Trophoblast cell (in vitro differentiated cells and primary cell): ENCODE data around the gene RFPL4AL1. TPM values are rescaled to one million over a fixed set of nuclear protein-coding genes. Genes with fewer than 3 reads are reported as not detected.
"Not testable (repeated sequence)": the region's sequence is repeated elsewhere in the genome, so short reads cannot be mapped to it uniquely, and the experiment has no call there.

Experiments
- DNase-seq, 2 donors: peaks; one replicate each; pipeline ENCODE4 v3.0.0-alpha.2; 2016
- H2AFZ ChIP-seq: 2 replicates; pipeline ENCODE4 v1.6.1; 2013; ENCODE audit warnings: low read length, moderate library complexity, mild to moderate bottlenecking; ENCODE audit not compliant: insufficient read depth, poor library complexity
- H2AK5ac ChIP-seq: 2 replicates; pipeline ENCODE4 v1.6.1; 2013; ENCODE audit warnings: mild to moderate bottlenecking, low read length
- H2BK120ac ChIP-seq: 2 replicates; pipeline ENCODE4 v1.6.1; 2013; ENCODE audit warnings: low read length, mild to moderate bottlenecking, moderate library complexity; ENCODE audit not compliant: insufficient read depth, poor library complexity
- H2BK12ac ChIP-seq: 2 replicates; pipeline ENCODE4 v1.6.1; 2013; ENCODE audit warnings: mild to moderate bottlenecking, low read length, moderate library complexity
- H2BK5ac ChIP-seq: 2 replicates; pipeline ENCODE4 v1.6.1; 2013; ENCODE audit warnings: low read length, low read depth, moderate library complexity, mild to moderate bottlenecking; ENCODE audit not compliant: poor library complexity
- H3K14ac ChIP-seq: 2 replicates; pipeline ENCODE4 v1.6.1; 2013; ENCODE audit warnings: mild to moderate bottlenecking, low read length
- H3K18ac ChIP-seq: 2 replicates; pipeline ENCODE4 v1.6.1; 2013; ENCODE audit warnings: mild to moderate bottlenecking, low read length
- H3K23ac ChIP-seq: 2 replicates; pipeline ENCODE4 v1.6.1; 2013; ENCODE audit warnings: low read length
- H3K27ac ChIP-seq: 2 replicates; pipeline ENCODE4 v1.5.1; 2013; ENCODE audit warnings: low read depth, mild to moderate bottlenecking, inconsistent platforms, low read length, moderate library complexity
- H3K27me3 ChIP-seq: 2 replicates; pipeline ENCODE4 v1.6.1; 2013; ENCODE audit warnings: inconsistent platforms, mild to moderate bottlenecking, low read length, moderate library complexity; ENCODE audit not compliant: insufficient read depth
- H3K36me3 ChIP-seq, 2 experiments: 1 replicate in 1 of 2; 2 replicates in 1 of 2; pipeline ENCODE4 v1.6.1; 2013; ENCODE audit warnings: low read length in 2 of 2, mild to moderate bottlenecking in 2 of 2, moderate library complexity in 1 of 2; ENCODE audit not compliant: insufficient read depth in 2 of 2, control insufficient read depth in 1 of 2
- H3K4ac ChIP-seq: 2 replicates; pipeline ENCODE4 v1.6.1; 2013; ENCODE audit warnings: low read depth, mild to moderate bottlenecking, low read length, moderate library complexity
- H3K4me1 ChIP-seq, 2 experiments: 1 replicate in 1 of 2; 2 replicates in 1 of 2; pipeline ENCODE4 v1.6.1; 2013; ENCODE audit warnings: low read length in 2 of 2, mild to moderate bottlenecking in 2 of 2, moderate library complexity in 1 of 2; ENCODE audit not compliant: insufficient read depth in 2 of 2, control insufficient read depth in 1 of 2
- H3K4me2 ChIP-seq: 2 replicates; pipeline ENCODE4 v1.6.1; 2013; ENCODE audit warnings: inconsistent platforms, mild to moderate bottlenecking, low read length, moderate library complexity
- H3K4me3 ChIP-seq: 2 replicates; pipeline ENCODE4 v1.5.1; 2013; ENCODE audit warnings: mild to moderate bottlenecking, low read depth, low read length, inconsistent platforms
- H3K79me1 ChIP-seq: one replicate; pipeline ENCODE4 v1.6.1; 2013; ENCODE audit warnings: low read length
- H3K79me2 ChIP-seq: 2 replicates; pipeline ENCODE4 v1.6.1; 2013; ENCODE audit warnings: low read length, mild to moderate bottlenecking; ENCODE audit not compliant: control insufficient read depth, insufficient read depth, poor library complexity
- H3K9ac ChIP-seq: 2 replicates; pipeline ENCODE4 v1.6.1; 2013; ENCODE audit warnings: mild to moderate bottlenecking, low read length
- H3K9me3 ChIP-seq: 2 replicates; pipeline ENCODE4 v1.6.1; 2013; ENCODE audit warnings: low read depth, mild to moderate bottlenecking, control low read depth, inconsistent platforms, low read length; ENCODE audit not compliant: insufficient read depth
- H4K12ac ChIP-seq: 2 replicates; pipeline ENCODE4 v1.6.1; 2013; ENCODE audit warnings: low read depth, mild to moderate bottlenecking, low read length, moderate library complexity
- H4K8ac ChIP-seq: 2 replicates; pipeline ENCODE4 v1.6.1; 2013; ENCODE audit warnings: low read depth, mild to moderate bottlenecking, low read length, moderate library complexity
- H4K91ac ChIP-seq: one replicate; pipeline ENCODE4 v1.6.1; 2013; ENCODE audit warnings: low read depth, mild to moderate bottlenecking, low read length, moderate library complexity
- WGBS: extraction: QIAGEN DNeasy Blood & Tissue Kit; methylation state at CpG from one replicate; pipeline ENCODE4 v1.1.7; 2013; ENCODE audit warnings: missing lambda C conversion rate; ENCODE audit not compliant: insufficient read length, insufficient coverage; ENCODE audit errors: extremely low coverage; 5-methylcytosine and 5-hydroxymethylcytosine counted together
- polyA plus RNA-seq: library from polyadenylated mRNA; stranded (reverse); fragments of 200-250 nt; gene quantifications from 2 replicates; pipeline ENCODE4 v1.2.3, GENCODE V29; 2013

The RFPL4AL1 gene
- not detected in 2 replicates for polyA plus RNA-seq

GRCh38 chr19:55768818-55769217, at the start of gene RFPL4AL1:
RFPL4AL1 (plus strand) TSS chr19:55769118; CDS start chr19:55771805, 2,687 bp downstream.
- not testable (repeated sequence) for H2AFZ ChIP-seq, H3K36me3 ChIP-seq, H3K4me1 ChIP-seq, H3K23ac ChIP-seq, DNase-seq, H3K4me2 ChIP-seq, H4K91ac ChIP-seq, H2BK12ac ChIP-seq, H3K27ac ChIP-seq, H4K8ac ChIP-seq, H3K4me3 ChIP-seq, H4K12ac ChIP-seq, H3K9ac ChIP-seq, H3K79me1 ChIP-seq, H3K9me3 ChIP-seq, H2BK5ac ChIP-seq, H3K79me2 ChIP-seq, H3K18ac ChIP-seq, H3K27me3 ChIP-seq, H3K14ac ChIP-seq, H3K4ac ChIP-seq, H2BK120ac ChIP-seq, H2AK5ac ChIP-seq
- no CpG with 5 or more reads among the region's 6 CpGs for WGBS

GRCh38 chr19:55720214-55720746, 48.6 kb upstream of the RFPL4AL1 start:
- Histone ChIP-seq H3K9me3 (peaks cover 17% of the 10 kb centered on the region), H3K4me3 (no peak overlapping the region), H3K14ac (no peak overlapping the region), H4K91ac (no peak overlapping the region), H2AK5ac (no peak overlapping the region), H3K9ac (no peak overlapping the region), H2BK12ac (no peak overlapping the region), H3K79me1 (no peaks in the 10 kb centered on the region), H4K8ac (no peak overlapping the region), H3K36me3 (no peaks in the 10 kb centered on the region), H3K27ac (no peak overlapping the region), H3K79me2 (no peaks in the 10 kb centered on the region), H3K4me1 (no peaks in the 10 kb centered on the region), H3K18ac (no peak overlapping the region), H4K12ac (no peak overlapping the region), H3K4ac (no peak overlapping the region), H2BK120ac (no peak overlapping the region), H3K4me2 (no peak overlapping the region), H2AFZ (no peak overlapping the region), H2BK5ac (no peak overlapping the region), H3K27me3 (no peaks in the 10 kb centered on the region), H3K23ac (no peak overlapping the region)
- WGBS, result no CpG with 5 or more reads among the region's 5 CpGs
- DNase-seq, result peak; percentile 74 to 81

DNA sequence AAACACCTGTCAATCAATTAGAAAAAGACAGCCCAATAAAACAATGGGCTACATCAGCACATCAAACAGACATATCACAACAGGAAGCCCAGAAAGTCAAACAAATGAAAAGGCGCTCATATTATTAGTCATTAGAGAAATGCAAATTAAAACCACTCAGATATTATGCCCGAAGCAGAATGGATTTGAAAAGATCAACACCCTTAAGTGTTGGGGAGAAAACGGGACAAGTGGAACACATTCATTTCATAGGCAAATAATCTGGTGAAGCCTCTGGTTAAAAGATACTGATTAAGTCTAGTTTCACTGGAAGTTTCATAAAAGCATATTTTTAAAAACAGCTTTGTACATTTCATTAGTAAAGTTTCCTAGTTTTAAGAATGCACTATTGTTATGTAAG, 48.1 kb upstream of the RFPL4AL1 start:
- no peak overlapping the region for H2AK5ac ChIP-seq
- no peak overlapping the region for H3K4me3 ChIP-seq
- no peaks in the 10 kb centered on the region for H3K36me3 ChIP-seq
- H3K9me3 ChIP-seq, result peaks cover 19% of the 10 kb centered on the region
- H4K12ac ChIP-seq, result no peak overlapping the region
- H3K27me3 ChIP-seq, result no peaks in the 10 kb centered on the region
- no CpG with 5 or more reads among the region's 3 CpGs for WGBS
- H4K8ac ChIP-seq, result no peak overlapping the region
- H3K4me2 ChIP-seq, result no peak overlapping the region
- H3K27ac ChIP-seq, result no peak overlapping the region
- no peak overlapping the region for H3K9ac ChIP-seq
- DNase-seq, result no peak
- no peak overlapping the region for H3K18ac ChIP-seq
- H3K79me1 ChIP-seq, result no peaks in the 10 kb centered on the region
- no peak overlapping the region for H3K14ac ChIP-seq
- H3K23ac ChIP-seq, result no peak overlapping the region
- H2BK5ac ChIP-seq, result no peak overlapping the region
- no peak overlapping the region for H3K4ac ChIP-seq
- no peaks in the 10 kb centered on the region for H3K79me2 ChIP-seq
- H2BK120ac ChIP-seq, result no peak overlapping the region
- no peak overlapping the region for H2AFZ ChIP-seq
- H3K4me1 ChIP-seq, result no peaks in the 10 kb centered on the region
- H2BK12ac ChIP-seq, result no peak overlapping the region
- H4K91ac ChIP-seq, result no peak overlapping the region

DNA sequence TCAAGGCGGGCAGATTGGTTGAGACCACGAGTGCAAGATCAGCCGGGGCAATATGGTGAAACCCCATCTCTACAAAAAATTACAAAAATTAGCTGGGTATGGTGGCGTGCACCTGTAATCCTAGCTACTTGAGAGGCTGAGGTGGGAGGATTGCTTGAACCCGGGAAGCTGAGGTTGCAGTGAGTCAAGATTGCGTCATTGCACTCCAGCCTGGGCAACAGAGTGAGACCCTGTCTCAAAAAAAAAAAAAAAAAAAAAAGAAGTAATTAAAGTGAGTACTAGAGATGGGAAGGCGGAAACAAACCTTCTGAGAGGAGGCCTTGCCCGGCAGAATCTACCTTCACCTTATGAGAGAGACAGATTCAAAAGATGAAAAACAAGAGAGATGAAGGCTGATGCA, 45.4 kb upstream of the RFPL4AL1 start:
- no peak overlapping the region for H2BK120ac ChIP-seq
- H2AFZ ChIP-seq, result no peak overlapping the region
- H3K79me2 ChIP-seq, result no peaks in the 10 kb centered on the region
- no peak overlapping the region for H2BK5ac ChIP-seq
- H2AK5ac ChIP-seq, result no peak overlapping the region
- no peak overlapping the region for H4K8ac ChIP-seq
- no CpG with 5 or more reads among the region's 8 CpGs for WGBS
- no peak for DNase-seq
- no peak overlapping the region for H3K14ac ChIP-seq
- no peaks in the 10 kb centered on the region for H3K27me3 ChIP-seq
- H2BK12ac ChIP-seq, result no peak overlapping the region
- no peaks in the 10 kb centered on the region for H3K79me1 ChIP-seq
- H3K9ac ChIP-seq, result no peak overlapping the region
- H3K23ac ChIP-seq, result no peak overlapping the region
- no peak overlapping the region for H4K91ac ChIP-seq
- H3K4me3 ChIP-seq, result no peak overlapping the region
- H3K36me3 ChIP-seq, result no peaks in the 10 kb centered on the region
- H3K4ac ChIP-seq, result no peak overlapping the region
- no peak overlapping the region for H3K18ac ChIP-seq
- H4K12ac ChIP-seq, result no peak overlapping the region
- H3K4me1 ChIP-seq, result no peaks in the 10 kb centered on the region
- H3K9me3 ChIP-seq, result peaks cover 16% of the 10 kb centered on the region
- no peak overlapping the region for H3K4me2 ChIP-seq
- H3K27ac ChIP-seq, result no peak overlapping the region
